ENCODE measurements around the gene POLDIP3.
"Not testable (repeated sequence)": the region's sequence is repeated elsewhere in the genome, so short reads cannot be mapped to it uniquely, and the experiment has no call there.

Gene POLDIP3

DNA sequence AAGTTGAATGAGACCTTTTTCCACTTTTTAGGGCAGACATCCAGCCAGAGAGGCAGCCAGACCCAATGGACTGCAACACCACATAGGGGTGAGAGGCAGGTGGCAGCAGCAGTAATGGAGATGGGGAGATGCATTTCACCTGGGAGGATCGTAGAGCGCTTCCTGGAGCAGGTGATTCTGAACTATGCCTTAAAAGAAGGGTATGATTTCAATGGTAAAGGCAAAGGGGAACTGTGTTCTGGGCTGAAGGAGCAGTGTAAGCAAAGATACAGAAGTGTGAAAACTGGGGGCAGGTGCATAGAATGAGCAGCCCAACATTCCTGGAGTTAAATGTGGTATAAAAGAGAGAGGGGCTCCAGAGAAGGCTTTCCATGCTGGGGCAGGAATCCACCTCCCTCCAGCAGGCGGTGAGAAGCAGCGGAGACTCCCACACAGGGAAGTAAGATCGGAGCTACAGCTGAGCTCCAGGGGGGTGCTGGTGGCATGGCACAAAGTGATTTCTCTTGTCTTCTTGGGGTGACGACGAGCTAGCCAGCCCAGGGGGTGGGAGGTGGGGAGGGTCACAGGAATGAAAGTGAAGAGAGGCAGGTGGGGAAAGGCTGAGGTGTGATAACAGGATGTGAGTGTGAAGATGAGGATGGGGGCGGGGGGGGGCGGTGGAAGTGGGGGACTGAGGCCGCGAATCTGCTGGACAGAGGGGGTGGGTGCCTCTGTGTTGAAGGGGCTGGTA is 65.2 kb downstream of the POLDIP3 start:
- no peak for DNase-seq

DNA sequence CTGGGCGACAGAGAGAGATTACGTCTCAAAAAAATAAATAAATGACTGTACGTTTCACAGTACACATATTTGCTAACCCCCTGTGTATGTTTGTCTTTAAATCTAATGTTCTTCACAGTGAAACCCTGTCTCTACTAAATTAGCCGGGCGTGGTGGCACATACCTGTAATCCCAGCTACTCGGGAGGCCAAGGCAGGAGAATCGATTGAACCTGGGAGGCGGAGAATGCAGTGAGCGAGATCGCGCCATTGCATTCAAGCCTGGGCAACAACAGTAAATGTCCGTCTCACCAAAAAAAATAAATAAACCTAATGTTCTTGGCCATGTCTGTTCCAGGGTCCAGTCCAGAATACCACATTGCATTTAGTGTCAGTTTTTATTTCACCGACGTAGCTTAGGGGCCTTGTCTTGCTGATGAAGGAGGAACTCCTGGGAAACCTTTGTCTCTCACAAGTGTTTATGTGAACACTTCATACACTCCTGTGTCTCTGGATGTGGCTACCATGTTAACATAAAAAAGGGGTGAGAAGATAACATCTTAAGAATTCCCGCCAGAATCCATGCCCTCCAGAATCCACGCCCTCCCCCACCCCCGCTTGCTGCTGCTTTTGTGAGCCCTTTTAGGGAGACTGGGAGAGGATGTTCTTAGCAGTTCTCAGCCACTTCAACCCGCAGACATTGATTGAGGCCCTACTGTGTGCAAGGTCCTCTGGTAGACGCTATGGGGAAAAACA is 65.9 kb downstream of the POLDIP3 start:
- DNase-seq: no peak

DNA sequence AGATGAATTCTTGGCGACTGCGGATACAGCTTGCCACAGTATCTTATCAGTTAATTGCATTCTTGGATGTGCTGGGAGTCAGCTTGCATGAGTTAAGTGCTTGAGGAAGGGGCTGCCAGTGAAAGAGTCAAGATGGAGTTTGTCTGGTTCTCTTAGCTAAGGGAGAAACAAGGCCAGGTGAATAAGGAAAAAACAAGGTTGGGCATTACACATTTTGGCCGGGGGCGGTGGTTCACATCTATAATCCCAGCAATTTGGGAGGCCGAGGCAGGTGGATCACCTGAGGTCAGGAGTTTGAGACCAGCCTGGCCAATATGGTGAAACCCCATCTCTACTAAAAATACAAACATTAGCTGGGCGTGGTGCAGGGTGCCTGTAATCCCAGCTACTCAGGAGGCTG is 66.6 kb downstream of the POLDIP3 start:
- DNase-seq: not testable (repeated sequence)

DNA sequence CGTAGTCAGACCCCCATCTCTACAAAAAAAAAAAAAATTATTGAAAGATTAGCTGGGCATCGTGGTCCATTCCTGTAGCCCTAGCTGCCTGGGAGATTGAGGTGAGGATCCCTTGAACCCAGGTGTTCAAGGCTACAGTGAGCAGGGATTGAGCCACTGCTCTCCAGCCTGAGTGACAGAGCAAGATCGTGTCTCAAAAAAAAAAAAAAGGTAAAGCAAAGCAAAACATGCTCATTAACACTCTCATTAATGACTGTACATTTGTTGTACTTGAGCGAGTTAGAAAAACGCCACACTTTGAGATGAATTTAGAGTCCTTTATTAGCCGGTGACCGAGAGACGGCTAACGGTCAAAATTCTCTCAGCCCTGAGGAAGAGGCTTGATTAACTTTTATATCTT is 67.1 kb downstream of the POLDIP3 start:
- DNase-seq: no peak

DNA sequence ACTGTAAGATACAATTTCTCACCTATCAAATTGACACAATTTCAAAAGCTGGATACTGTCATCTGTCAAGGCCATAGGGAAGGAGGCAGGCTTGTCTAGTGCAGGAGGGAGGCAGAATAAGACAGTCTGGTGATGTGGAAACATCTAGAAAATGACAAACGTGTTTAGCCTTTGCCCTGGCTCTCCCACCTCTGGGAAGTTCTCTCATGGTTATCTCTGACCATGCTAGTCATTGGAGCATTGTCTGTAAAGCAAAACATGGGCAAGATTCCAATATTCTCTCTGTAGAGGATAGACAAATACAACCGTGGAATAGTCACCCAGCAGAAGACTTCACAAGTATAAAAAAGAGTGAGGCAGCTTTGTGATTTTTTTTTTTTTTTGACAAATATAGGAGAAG is 70.0 kb downstream of the POLDIP3 start:
- no peak for DNase-seq

DNA sequence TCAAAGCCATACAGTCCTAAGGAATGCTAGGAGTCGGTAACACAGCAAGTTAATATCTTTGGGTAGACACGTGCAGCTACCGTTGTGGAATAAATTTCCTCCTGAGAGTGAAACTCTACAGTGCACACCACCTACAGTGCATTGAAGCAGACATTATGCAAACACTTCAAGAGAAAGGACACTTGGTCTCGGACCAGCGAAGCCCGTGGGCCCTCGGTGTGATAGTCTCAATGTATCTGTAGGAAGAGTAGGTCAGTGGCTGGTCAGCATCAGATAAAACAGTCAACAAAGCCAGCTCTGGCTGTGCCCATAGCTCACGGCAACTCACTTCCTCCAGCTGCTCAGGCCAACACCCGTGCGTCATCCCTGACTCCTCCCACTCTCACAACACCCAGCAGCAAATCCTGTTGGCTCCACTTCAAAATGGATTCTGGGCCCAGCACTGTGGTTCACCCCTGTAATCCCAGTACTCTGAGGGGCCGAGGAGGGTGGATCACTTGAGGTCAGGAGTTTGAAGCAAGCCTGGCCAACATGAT is 75.4 kb downstream of the POLDIP3 start:
- DNase-seq: not testable (repeated sequence)

DNA sequence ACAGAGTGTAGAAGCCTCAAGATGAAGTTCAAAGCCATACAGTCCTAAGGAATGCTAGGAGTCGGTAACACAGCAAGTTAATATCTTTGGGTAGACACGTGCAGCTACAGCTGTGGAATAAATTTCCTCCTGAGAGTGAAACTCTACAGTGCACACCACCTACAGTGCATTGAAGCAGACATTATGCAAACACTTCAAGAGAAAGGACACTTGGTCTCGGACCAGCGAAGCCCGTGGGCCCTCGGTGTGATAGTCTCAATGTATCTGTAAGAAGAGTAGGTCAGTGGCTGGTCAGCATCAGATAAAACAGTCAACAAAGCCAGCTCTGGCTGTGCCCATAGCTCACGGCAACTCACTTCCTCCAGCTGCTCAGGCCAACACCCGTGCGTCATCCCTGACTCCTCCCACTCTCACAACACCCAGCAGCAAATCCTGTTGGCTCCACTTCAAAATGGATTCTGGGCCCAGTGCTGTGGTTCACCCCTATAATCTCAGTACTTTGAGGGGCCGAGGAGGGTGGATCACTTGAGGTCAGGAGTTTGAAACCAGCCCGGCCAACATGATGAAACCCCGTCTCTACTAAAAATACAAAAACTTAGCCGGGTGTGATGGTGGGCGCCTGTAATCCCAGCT is 77.4 kb downstream of the POLDIP3 start:
- not testable (repeated sequence) for DNase-seq

DNA sequence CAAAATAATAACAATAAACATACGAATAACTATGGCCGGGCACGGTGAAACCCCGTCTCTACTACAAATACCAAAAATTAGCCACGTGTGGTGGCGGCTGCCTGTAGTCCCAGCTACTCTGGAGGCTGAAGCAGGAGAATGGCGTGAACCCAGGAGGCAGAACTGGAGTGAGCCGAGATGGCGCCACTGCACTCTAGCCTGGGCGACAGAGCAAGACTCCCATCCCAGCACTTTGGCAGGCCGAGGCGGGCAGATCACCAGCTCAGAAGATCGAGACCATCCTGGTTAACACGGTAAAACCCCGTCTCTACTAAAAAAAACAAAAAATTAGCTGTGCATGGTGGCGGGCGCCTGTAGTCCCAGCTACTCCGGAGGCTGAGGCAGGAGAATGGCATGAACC is 78.0 kb downstream of the POLDIP3 start:
- not testable (repeated sequence) for DNase-seq

DNA sequence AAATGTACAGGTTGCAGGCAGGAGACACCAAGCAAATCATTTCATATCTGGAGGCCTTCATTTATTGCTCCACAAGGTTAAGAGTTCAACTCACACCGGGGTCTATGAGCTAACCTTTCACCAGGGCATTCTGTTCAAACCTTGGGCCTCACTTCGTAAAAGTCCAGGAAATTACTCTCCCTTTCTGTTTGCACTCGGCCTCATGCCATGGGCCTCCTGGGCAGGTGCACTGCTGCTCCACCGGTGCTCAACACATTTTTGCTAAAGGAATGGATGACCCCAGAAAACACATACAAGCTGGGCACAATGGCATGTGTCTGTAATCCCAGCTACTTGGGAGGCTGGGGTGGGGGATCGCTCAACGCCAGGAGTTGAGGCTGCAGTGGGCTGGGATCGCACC is 78.5 kb downstream of the POLDIP3 start:
- no peak for DNase-seq

DNA sequence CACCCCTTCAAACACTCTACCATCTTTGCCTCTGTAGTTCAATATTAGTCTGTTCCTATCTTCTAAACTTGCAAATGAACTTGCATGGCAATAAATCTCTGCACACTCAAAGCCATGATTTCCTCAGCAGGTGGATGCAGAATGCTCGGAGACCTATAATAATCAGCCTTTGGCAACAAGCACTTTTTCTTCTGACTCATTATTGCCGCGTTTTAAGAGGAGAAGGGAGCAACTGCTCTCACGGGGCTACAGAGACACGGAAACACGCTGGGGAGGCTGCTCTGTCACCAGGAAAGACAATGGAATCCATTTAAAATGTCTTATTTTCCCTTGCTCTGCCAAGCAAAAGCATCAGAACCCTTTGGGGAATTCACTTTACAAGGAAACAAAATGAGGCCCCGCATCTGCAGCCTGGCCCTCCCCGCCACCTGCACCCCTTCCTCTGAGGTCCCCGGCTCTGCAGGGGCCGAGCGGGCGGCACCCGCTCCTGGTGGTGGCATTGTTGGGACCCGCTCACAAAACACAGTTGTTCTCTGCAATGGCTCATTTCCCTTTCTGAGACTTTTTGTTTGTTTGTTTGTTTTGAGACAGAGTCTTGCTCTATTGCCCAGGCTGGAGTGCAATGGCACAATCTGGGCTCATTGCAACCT is 79.5 kb downstream of the POLDIP3 start:
- DNase-seq: not testable (repeated sequence)

All from retina (tissue), 1 donor.